ENCODE results near the gene NFKBIE.

The NFKBIE gene

DNA sequence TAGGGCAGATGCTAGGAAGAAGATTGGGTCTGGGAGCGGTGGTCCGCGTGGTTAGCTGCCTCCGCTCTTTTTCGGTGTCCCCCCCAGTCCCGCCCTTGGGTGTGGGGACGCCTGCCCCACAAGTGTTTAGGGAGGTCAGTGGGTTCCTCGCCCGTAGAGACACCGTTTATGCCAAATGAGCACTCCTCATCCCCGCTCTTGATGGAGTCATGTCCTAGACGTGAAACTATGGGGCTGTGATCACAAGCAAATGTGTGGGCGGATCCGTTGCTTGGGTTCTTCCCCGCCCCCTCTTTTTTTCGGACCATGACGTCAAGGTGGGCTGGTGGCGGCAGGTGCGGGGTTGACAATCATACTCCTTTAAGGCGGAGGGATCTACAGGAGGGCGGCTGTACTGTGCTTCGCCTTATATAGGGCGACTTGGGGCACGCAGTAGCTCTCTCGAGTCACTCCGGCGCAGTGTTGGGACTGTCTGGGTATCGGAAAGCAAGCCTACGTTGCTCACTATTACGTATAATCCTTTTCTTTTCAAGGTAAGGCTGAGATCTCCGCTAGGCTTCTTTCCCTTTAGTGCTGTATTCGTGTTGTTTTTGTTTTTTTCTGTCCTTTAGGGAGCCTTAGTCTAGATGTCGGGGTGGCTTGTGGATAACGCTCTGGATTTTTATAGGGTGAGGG, 18.6 kb downstream of the NFKBIE start, which contains the start of gene HSP90AB1:
HSP90AB1 (plus strand) TSS at position 439 of the 675 bp plus-strand sequence. CDS start 1,529 bp downstream, outside the sequence.
- H3K4me1 ChIP-seq (ENCODE audit: control insufficient read depth, low read depth, low read length): peaks cover 17% of the 10 kb centered on the region
- peak within 1 kb of the TSS; percentile 79 for H3K27ac ChIP-seq (ENCODE audit: low read length)
- H3K36me3 ChIP-seq (ENCODE audit: control insufficient read depth, low read depth, low read length): peaks cover 39% of the 10 kb centered on the region
- H3K4me3 ChIP-seq (ENCODE audit: low read length): peak within 1 kb of the TSS; percentile 84
- peak within 1 kb of the TSS; percentile 92 for H3K9ac ChIP-seq (ENCODE audit: low read length)
- no peaks in the 10 kb centered on the region for H3K9me3 ChIP-seq (ENCODE audit: control insufficient read depth, low read depth, low read length)
- H3K27me3 ChIP-seq (ENCODE audit: control insufficient read depth, insufficient read depth, low read length): peaks cover 4% of the 10 kb centered on the region

DNA sequence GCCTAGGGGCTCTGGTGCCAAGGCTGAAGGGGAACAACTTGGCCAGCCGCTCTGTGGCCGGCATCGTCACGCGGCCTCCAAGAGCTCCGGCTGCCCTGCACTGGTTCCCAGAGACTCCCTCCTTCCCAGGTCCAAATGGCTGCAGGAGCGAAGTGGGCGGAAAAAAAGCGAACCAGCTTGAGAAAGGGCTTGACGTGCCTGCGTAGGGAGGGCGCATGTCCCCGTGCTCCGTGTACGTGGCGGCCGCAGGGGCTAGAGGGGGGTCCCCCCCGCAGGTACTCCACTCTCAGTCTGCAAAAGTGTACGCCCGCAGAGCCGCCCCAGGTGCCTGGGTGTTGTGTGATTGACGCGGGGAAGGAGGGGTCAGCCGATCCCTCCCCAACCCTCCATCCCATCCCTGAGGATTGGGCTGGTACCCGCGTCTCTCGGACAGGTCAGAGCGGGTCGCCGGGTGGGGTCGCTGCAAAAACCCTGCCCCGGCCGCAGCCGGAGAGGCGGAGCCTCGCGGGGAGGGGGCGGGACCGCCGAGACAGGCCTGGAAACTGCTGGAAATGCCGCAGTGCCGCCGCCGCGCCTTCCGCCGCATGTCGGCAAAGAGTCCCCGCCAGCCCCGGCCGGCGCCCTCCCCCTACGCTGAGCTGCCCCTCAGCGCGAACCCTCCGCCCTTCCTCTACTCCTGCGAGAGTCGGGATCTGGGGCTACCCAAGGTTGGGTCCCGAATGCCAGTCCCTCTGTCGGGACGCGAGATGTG, 19.3 kb downstream of the NFKBIE start:
- no peaks in the 10 kb centered on the region for H3K9me3 ChIP-seq (ENCODE audit: control insufficient read depth, low read depth, low read length)
- peaks cover 17% of the 10 kb centered on the region for H3K4me1 ChIP-seq (ENCODE audit: control insufficient read depth, low read depth, low read length)
- peaks cover 4% of the 10 kb centered on the region for H3K27me3 ChIP-seq (ENCODE audit: control insufficient read depth, insufficient read depth, low read length)
- peaks cover 32% of the 10 kb centered on the region for H3K36me3 ChIP-seq (ENCODE audit: control insufficient read depth, low read depth, low read length)
- H3K9ac ChIP-seq (ENCODE audit: low read length): peak overlapping the region; percentile 92
- peak overlapping the region; percentile 79 for H3K27ac ChIP-seq (ENCODE audit: low read length)
- peak overlapping the region; percentile 84 for H3K4me3 ChIP-seq (ENCODE audit: low read length)

DNA sequence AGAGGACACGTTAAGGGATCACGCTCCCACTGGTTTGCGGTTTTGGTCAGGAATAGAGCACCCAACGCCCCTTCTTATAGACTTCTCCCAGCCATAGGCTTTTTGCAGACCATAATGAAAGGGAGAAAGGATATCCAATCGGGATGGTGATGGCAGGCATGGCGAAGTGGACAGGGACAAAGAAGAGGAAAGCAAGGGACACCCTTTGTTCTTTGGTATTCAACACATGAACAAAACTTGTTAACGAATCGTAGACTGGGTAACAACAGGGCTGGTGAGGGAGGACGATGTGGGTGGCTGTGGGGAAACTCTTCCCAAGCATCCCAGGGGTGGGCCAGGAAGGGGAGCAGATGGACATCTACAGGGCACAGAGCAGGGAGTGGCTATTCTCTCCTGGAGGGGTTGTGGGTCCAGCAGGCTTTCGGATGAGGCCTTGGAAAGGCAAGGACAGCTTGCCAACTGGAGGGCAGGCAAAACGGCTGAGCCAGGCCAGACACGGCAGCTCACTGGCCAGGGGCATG, 19.9 kb downstream of the NFKBIE start:
- Histone ChIP-seq H3K4me3 (ENCODE audit: low read length) (peak overlapping the region; percentile 84), H3K27me3 (ENCODE audit: control insufficient read depth, insufficient read depth, low read length) (peaks cover 4% of the 10 kb centered on the region), H3K9me3 (ENCODE audit: control insufficient read depth, low read depth, low read length) (no peaks in the 10 kb centered on the region), H3K27ac (ENCODE audit: low read length) (no peak overlapping the region), H3K36me3 (ENCODE audit: control insufficient read depth, low read depth, low read length) (peaks cover 26% of the 10 kb centered on the region), H3K9ac (ENCODE audit: low read length) (no peak overlapping the region), H3K4me1 (ENCODE audit: control insufficient read depth, low read depth, low read length) (peaks cover 17% of the 10 kb centered on the region)

DNA sequence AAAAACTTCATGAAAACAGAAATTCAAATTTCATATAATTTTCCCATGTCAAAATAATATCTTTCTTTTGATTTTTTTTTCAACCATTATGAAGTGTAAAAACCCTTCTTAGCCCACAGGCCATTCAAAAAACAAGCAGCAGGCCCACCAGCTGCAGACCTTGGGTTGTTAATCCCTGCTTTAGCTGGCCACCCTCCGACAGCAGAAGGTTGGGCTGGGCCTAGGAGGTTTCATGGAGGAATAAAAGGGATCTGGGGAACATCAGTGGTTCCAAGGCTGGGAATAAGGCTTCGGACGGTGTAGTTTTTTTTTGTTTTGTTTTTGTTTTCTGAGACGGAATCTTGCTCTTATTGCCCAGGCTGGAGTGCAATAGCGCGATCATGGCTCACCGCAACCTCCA, 22.0 kb downstream of the NFKBIE start:
- no peak overlapping the region for H3K27ac ChIP-seq (ENCODE audit: low read length)
- H3K27me3 ChIP-seq (ENCODE audit: control insufficient read depth, insufficient read depth, low read length): peaks cover 15% of the 10 kb centered on the region
- peaks cover 6% of the 10 kb centered on the region for H3K4me1 ChIP-seq (ENCODE audit: control insufficient read depth, low read depth, low read length)
- no peak overlapping the region for H3K4me3 ChIP-seq (ENCODE audit: low read length)
- peaks cover 5% of the 10 kb centered on the region for H3K36me3 ChIP-seq (ENCODE audit: control insufficient read depth, low read depth, low read length)
- H3K9ac ChIP-seq (ENCODE audit: low read length): no peak overlapping the region
- H3K9me3 ChIP-seq (ENCODE audit: control insufficient read depth, low read depth, low read length): no peaks in the 10 kb centered on the region

DNA sequence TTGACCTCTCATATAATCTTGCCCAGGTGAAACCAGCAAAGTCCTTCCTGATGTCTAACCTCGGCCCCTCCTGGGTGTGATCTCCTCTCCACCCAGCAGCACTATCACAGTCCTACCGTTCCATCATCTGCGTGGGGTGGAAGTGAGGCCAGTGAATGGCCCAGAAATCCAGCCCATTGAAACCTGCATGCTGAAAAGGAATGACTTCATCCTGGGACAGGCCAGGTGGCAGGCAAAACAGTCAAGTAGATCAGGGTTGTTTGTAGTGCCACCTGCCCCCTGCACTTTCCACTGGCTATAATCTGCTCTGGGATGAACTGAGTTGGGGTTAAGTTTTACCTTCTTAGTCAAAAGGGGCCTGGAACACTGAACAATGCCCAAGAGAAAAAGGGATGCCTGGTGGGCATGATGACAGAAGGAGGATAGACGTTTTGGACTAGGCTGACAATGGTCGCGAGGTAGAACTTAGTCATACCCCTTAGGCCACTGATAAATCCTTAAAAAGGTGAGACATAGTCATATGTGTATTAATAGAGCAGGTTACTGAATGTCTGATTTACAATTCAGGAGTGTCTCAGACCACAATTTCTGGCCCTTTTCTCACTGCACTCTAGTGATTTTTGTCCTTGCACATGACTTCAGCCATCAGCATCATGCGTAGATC, 26.5 kb downstream of the NFKBIE start:
- no peak overlapping the region for H3K9ac ChIP-seq (ENCODE audit: low read length)
- H3K27ac ChIP-seq (ENCODE audit: low read length): no peak overlapping the region
- H3K9me3 ChIP-seq (ENCODE audit: control insufficient read depth, low read depth, low read length): no peaks in the 10 kb centered on the region
- peaks cover 12% of the 10 kb centered on the region for H3K27me3 ChIP-seq (ENCODE audit: control insufficient read depth, insufficient read depth, low read length)
- H3K4me1 ChIP-seq (ENCODE audit: control insufficient read depth, low read depth, low read length): peaks cover 7% of the 10 kb centered on the region
- H3K36me3 ChIP-seq (ENCODE audit: control insufficient read depth, low read depth, low read length): peaks cover 13% of the 10 kb centered on the region
- no peak overlapping the region for H3K4me3 ChIP-seq (ENCODE audit: low read length)

DNA sequence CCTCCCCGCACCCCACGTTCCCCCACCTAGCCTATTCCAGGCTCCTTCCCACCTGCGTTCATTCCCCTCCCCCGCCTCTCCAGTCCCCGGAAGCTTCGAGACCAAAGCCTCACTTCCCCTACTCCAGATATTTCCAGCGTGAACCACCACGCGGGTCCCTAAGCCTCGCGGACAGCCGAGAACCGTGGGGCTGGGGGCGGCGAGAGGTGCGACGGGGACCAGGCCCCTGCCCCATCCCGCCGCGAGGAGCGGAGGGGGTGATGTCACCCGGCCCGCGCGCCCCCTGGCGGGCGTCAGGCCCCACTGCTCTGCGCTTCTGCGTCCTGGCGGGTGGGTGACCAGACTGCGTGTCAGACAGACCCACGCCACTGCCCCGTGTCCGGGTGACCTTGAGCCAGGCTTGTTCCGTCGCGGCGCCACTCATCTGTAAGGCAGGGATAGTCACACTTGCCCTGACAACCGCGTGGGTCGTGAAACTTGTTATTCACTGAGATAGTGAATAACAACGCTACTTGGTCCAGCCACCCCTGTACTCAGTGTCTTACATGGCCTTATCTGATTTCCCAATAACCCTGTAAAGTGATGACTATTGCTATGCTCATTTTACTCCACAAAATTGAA, 27.4 kb downstream of the NFKBIE start:
- Histone ChIP-seq H3K9ac (ENCODE audit: low read length) (peak overlapping the region; percentile 26), H3K27me3 (ENCODE audit: control insufficient read depth, insufficient read depth, low read length) (peaks cover 12% of the 10 kb centered on the region), H3K4me3 (ENCODE audit: low read length) (peak overlapping the region; percentile 51), H3K27ac (ENCODE audit: low read length) (no peak overlapping the region), H3K36me3 (ENCODE audit: control insufficient read depth, low read depth, low read length) (peaks cover 22% of the 10 kb centered on the region), H3K4me1 (ENCODE audit: control insufficient read depth, low read depth, low read length) (peaks cover 7% of the 10 kb centered on the region), H3K9me3 (ENCODE audit: control insufficient read depth, low read depth, low read length) (no peaks in the 10 kb centered on the region)

DNA sequence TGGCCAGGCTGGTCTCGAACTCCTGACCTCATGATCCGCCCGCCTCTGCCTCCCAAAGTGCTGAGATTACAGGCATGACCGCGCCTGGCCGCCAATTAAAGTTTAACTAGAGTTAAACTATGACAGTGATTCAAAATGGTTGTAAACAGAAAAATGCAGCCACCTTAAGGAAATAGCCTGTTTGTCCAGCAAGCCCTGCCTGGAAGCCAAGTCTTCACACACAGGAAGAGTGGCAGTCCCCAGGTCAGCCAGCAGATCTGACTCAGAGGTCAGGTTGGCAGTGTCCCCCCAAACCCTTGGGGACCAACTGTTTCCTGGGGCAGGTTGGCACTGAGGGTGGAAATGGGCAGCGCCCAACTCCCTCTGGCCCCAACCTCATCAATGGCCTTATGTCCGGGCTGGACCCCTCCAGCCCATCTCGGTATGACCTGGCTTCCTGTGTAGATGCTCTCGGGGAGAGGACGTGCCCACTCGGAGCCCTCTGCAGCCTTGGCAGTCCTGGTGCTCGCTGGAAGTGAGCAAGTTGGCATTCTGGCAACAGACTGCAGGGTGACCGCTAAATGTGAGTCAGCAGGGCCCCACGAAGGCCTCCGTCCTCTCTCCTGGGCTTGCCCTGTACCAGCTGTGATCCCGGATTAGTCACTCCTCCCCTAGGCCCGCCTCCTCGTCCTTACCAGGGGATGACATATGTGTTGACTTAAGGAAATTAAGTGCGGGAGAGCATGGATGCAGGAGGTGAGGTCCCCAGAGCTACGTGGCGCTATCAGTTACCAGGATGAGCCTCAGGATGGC, 28.1 kb downstream of the NFKBIE start:
- H3K4me1 ChIP-seq (ENCODE audit: control insufficient read depth, low read depth, low read length): peaks cover 7% of the 10 kb centered on the region

DNA sequence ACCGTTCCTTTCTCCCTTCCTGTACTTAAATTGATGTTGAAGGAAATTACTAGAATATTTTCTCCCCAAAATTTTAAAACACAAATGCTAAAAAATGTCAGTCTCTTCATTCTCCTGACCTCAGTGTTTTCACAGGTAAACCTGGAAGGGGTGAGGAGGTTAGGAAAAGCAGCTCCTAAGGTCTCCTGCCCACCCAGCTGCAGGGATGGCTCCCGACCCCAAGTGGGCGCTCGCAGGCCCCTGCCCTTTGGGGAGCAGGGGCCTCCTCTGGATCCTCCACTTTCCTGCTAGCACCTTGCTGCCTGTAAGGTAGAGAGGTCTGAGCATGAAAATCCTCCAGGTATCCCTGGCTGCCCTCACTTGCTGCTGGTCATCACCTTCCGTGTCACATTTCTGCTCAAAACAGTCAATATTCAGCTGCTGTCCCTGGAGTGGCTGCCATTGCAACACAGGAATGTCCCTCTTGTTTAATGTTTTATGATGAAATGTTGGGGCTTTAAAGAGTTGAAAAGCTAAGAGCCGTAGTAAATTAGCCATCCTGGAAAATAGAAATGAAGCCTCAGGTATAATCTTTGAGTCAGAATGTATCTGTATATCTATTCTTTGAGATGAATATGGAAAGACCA, 29.3 kb downstream of the NFKBIE start:
- Histone ChIP-seq H3K36me3 (ENCODE audit: control insufficient read depth, low read depth, low read length) (peaks cover 40% of the 10 kb centered on the region), H3K9ac (ENCODE audit: low read length) (no peak overlapping the region), H3K27ac (ENCODE audit: low read length) (no peak overlapping the region), H3K9me3 (ENCODE audit: control insufficient read depth, low read depth, low read length) (no peaks in the 10 kb centered on the region), H3K27me3 (ENCODE audit: control insufficient read depth, insufficient read depth, low read length) (peaks cover 12% of the 10 kb centered on the region), H3K4me3 (ENCODE audit: low read length) (no peak overlapping the region), H3K4me1 (ENCODE audit: control insufficient read depth, low read depth, low read length) (peaks cover 7% of the 10 kb centered on the region)

More for the DNA sequence above, 28.1 kb downstream of the NFKBIE start:
- no peak overlapping the region for H3K27ac ChIP-seq (ENCODE audit: low read length)
- peak overlapping the region; percentile 26 for H3K9ac ChIP-seq (ENCODE audit: low read length)
- H3K27me3 ChIP-seq (ENCODE audit: control insufficient read depth, insufficient read depth, low read length): peaks cover 12% of the 10 kb centered on the region
- no peaks in the 10 kb centered on the region for H3K9me3 ChIP-seq (ENCODE audit: control insufficient read depth, low read depth, low read length)
- peaks cover 29% of the 10 kb centered on the region for H3K36me3 ChIP-seq (ENCODE audit: control insufficient read depth, low read depth, low read length)
- peak overlapping the region; percentile 51 for H3K4me3 ChIP-seq (ENCODE audit: low read length)

DNA sequence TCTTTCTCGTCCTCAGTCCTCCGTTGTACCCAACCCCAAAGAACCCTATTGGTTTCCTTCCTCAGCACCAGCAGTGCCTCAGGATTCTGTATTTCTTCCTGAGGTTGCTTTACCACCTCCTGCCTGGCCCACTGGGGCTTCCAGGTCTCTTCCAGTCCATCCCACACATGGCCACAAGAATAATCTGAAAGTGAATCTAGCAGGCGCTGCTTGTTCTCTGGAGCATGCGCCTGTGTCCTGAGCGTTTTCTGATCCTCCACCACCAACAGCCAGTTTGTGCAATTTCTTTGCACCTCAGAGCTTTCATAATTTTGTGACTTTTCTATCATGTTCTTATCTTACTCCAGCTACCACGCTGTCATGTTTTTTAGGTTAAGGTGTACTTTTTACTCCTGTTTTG, 30.1 kb downstream of the NFKBIE start:
- no peak overlapping the region for H3K27ac ChIP-seq (ENCODE audit: low read length)
- H3K9ac ChIP-seq (ENCODE audit: low read length): no peak overlapping the region
- no peak overlapping the region for H3K4me3 ChIP-seq (ENCODE audit: low read length)
- H3K36me3 ChIP-seq (ENCODE audit: control insufficient read depth, low read depth, low read length): peaks cover 47% of the 10 kb centered on the region
- peaks cover 7% of the 10 kb centered on the region for H3K4me1 ChIP-seq (ENCODE audit: control insufficient read depth, low read depth, low read length)
- no peaks in the 10 kb centered on the region for H3K9me3 ChIP-seq (ENCODE audit: control insufficient read depth, low read depth, low read length)
- H3K27me3 ChIP-seq (ENCODE audit: control insufficient read depth, insufficient read depth, low read length): peaks cover 12% of the 10 kb centered on the region
